Common myeloid progenitor, CD34-positive (primary cell): ENCODE results near the gene ITM2C.
A peak's percentile ranks its signal among the peaks of the same experiment; 100 is the strongest.

Experiments used
- CTCF ChIA-PET: fragments of 350-600 bp; sonication (Branson Sonifier 250); formaldehyde crosslinking; loops from one replicate; lab custom pipeline; 2021; ENCODE audit warnings: antibody characterized with exemption; lab: Charles Lee
- POLR2A ChIA-PET: fragments of 350-600 bp; sonication (Branson Sonifier 250); formaldehyde crosslinking; loops from one replicate; lab custom pipeline; 2021; ENCODE audit warnings: antibody characterized with exemption; lab: Charles Lee
- DNase-seq, 3 donors: peaks; one replicate each; pipeline versions ENCODE4 v3.0.0 to v3.0.0-alpha.2; 2013
- H3K27ac ChIP-seq, 2 experiments: 1 replicate in 1 of 2; 2 replicates in 1 of 2; pipeline ENCODE4 v1.7.0; 2013; ENCODE audit warnings: inconsistent platforms in 2 of 2, low read length in 2 of 2, mild to moderate bottlenecking in 2 of 2, low read depth in 1 of 2, moderate library complexity in 1 of 2; ENCODE audit not compliant: severe bottlenecking in 2 of 2, insufficient read depth in 1 of 2, poor library complexity in 1 of 2
- H3K27me3 ChIP-seq, 5 experiments: replicated peaks in 2 of 5; 1 replicate in 3 of 5; 2 replicates in 2 of 5; pipeline versions ENCODE4 v1.6.1 to v1.7.0; 2013; ENCODE audit warnings: low read length in 4 of 5, mild to moderate bottlenecking in 2 of 5, moderate library complexity in 2 of 5, inconsistent platforms in 1 of 5; ENCODE audit not compliant: insufficient read depth in 5 of 5, control insufficient read depth in 4 of 5
- H3K36me3 ChIP-seq, 4 experiments: 1 replicate in 2 of 4; 2 replicates in 2 of 4; pipeline versions ENCODE4 v1.6.1 to v1.7.0; 2013; ENCODE audit warnings: low read length in 3 of 4, control low read depth in 1 of 4, mild to moderate bottlenecking in 1 of 4; ENCODE audit not compliant: control insufficient read depth in 4 of 4, insufficient read depth in 4 of 4
- H3K4me1 ChIP-seq, 4 experiments: 1 replicate in 3 of 4; 2 replicates in 1 of 4; pipeline versions ENCODE4 v1.6.1 to v1.7.1; 2013; ENCODE audit warnings: low read length in 3 of 4, mild to moderate bottlenecking in 3 of 4, control low read depth in 1 of 4, inconsistent platforms in 1 of 4, moderate library complexity in 1 of 4; ENCODE audit not compliant: control insufficient read depth in 4 of 4, insufficient read depth in 4 of 4; ENCODE audit errors: control extremely low read depth in 1 of 4
- H3K4me3 ChIP-seq, 7 experiments: 1 replicate in 4 of 7; 2 replicates in 3 of 7; pipeline versions ENCODE4 v1.5.1 to v1.7.0; 2013; ENCODE audit warnings: mild to moderate bottlenecking in 7 of 7, low read length in 6 of 7, moderate library complexity in 6 of 7, inconsistent platforms in 2 of 7, low read depth in 2 of 7, control low read depth in 1 of 7; ENCODE audit not compliant: insufficient read depth in 4 of 7, control insufficient read depth in 1 of 7; ENCODE audit errors: extremely low read depth in 1 of 7
- H3K9me3 ChIP-seq, 5 experiments: 1 replicate in 4 of 5; 2 replicates in 1 of 5; pipeline versions ENCODE4 v1.6.1 to v1.7.1; 2013; ENCODE audit warnings: low read length in 4 of 5, mild to moderate bottlenecking in 2 of 5, inconsistent platforms in 1 of 5, low read depth in 1 of 5, moderate library complexity in 1 of 5; ENCODE audit not compliant: control insufficient read depth in 4 of 5, insufficient read depth in 2 of 5; ENCODE audit errors: control extremely low read depth in 1 of 5
- WGBS: methylation state at CpG from one replicate; pipeline ENCODE4 v1.1.5; 2013; ENCODE audit not compliant: insufficient coverage; 5-methylcytosine and 5-hydroxymethylcytosine counted together

ITM2C gene

GRCh38 chr2:230823264-230823964 is 41.3 kb upstream of the ITM2C start:
- H3K4me1 ChIP-seq = peaks cover 0 to 16% (median 10%) of the 10 kb centered on the region in 4 experiments
- CTCF ChIA-PET = interaction anchor here (0.7 to 5.3 kb wide), 22 partner anchors 8 to 226 kb away, joined by 3 to 61 read pairs (median 5); partner anchors contain the start of gene ITM2C
- H3K27ac ChIP-seq = no peak overlapping the region
- POLR2A ChIA-PET = no interaction called here
- peaks cover 4 to 13% (median 11%) of the 10 kb centered on the region in 4 experiments for H3K36me3 ChIP-seq
- peaks cover 0 to 12% (median 4%) of the 10 kb centered on the region in 5 experiments for H3K27me3 ChIP-seq
- H3K4me3 ChIP-seq = no peak overlapping the region
- WGBS = 90% methylated on average over 9 of the region's 10 CpGs
- DNase-seq = no peak
- H3K9me3 ChIP-seq = no peaks in the 10 kb centered on the region

DNA sequence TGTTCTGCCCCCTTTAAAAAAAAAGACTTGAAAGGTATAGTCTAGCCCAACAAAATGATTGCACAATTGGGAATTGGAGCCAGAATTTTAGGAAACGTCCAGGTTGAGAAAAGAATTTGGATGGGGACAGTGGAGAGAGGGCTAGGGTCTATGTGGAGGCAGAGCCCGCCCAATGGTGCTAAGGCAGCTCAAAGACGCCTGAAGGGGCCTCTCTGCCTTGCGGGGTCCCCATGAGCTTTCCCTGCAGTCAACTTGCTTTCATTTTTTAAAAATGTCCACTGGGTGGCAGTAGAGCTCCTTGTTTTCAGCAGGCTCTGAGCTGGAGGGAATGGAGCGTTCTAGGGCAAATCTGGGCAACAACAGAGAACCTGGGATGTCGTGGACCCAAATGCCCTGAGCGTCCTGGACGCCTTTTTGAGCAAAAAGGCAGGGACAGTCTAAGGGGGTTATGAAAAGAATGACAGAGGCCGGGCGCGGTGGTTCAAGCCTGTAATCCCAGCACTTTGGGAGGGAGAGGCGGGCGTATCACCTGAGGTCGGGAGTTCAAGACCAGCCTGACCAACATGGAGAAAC is 40.2 kb upstream of the ITM2C start:
- peaks cover 0 to 6% (median 3%) of the 10 kb centered on the region in 4 experiments for H3K36me3 ChIP-seq
- peak overlapping the region in 4 of 7 experiments; percentile 8 to 44 (median 30) for H3K4me3 ChIP-seq
- no peaks in the 10 kb centered on the region for H3K9me3 ChIP-seq
- POLR2A ChIA-PET = no interaction called here
- H3K4me1 ChIP-seq = peaks cover 0 to 20% (median 12%) of the 10 kb centered on the region in 4 experiments
- H3K27me3 ChIP-seq = peaks cover 0 to 13% (median 4%) of the 10 kb centered on the region in 5 experiments
- peak; percentile 88 to 93 (median 89) for DNase-seq
- CTCF ChIA-PET = interaction anchor here (0.6 to 5.3 kb wide), 34 partner anchors 9 to 234 kb away, joined by 3 to 61 read pairs (median 4); partner anchors contain the start of genes ITM2C and PSMD1
- H3K27ac ChIP-seq = no peak overlapping the region
- 25% methylated on average over 14 of the region's 14 CpGs for WGBS

- CTCF ChIA-PET = interaction anchor here (0.9 kb wide), 1 partner anchor 163 kb away, joined by 3 read pairs; no protein-coding TSS in a partner anchor
- POLR2A ChIA-PET = no interaction called here
- Histone ChIP-seq H3K27ac (no peak overlapping the region), H3K9me3 (peaks cover 0 to 4% (median 3%) of the 10 kb centered on the region in 5 experiments), H3K27me3 (peaks cover 0 to 13% (median 4%) of the 10 kb centered on the region in 5 experiments), H3K4me3 (no peak overlapping the region), H3K36me3 (peaks cover 0 to 5% (median 2%) of the 10 kb centered on the region in 4 experiments), H3K4me1 (peaks cover 0 to 20% (median 12%) of the 10 kb centered on the region in 4 experiments)
- no peak for DNase-seq
- no CpG with 5 or more reads among the region's 1 CpG for WGBS
Measured at GRCh38 chr2:230825354-230825753, 39.4 kb upstream of the ITM2C start.

GRCh38 chr2:230827774-230828271 is 36.9 kb upstream of the ITM2C start:
- Histone ChIP-seq H3K9me3 (peaks cover 0 to 4% (median 3%) of the 10 kb centered on the region in 5 experiments), H3K4me1 (peaks cover 0 to 20% (median 12%) of the 10 kb centered on the region in 4 experiments), H3K36me3 (no peaks in the 10 kb centered on the region), H3K27ac (no peak overlapping the region), H3K4me3 (peak overlapping the region; percentile 19 to 74 (median 44)), H3K27me3 (peaks cover 0 to 13% (median 4%) of the 10 kb centered on the region in 5 experiments)
- 23% methylated on average over 30 of the region's 36 CpGs for WGBS
- ChIA-PET CTCF (interaction anchor here (1.1 to 1.6 kb wide), 3 partner anchors 12 to 159 kb away, joined by 4 to 6 read pairs (median 5); no protein-coding TSS in a partner anchor), POLR2A (interaction anchor here (1.0 kb wide), 1 partner anchor 86 kb away, joined by 3 read pairs; no protein-coding TSS in a partner anchor)
- DNase-seq = peak in 1 of 3 donors; percentile 13

- H3K27me3 ChIP-seq = peaks cover 0 to 13% (median 4%) of the 10 kb centered on the region in 5 experiments
- CTCF ChIA-PET = interaction anchor here (1.3 to 1.6 kb wide), 2 partner anchors 12 to 159 kb away, joined by 4 to 5 read pairs; no protein-coding TSS in a partner anchor
- peak overlapping the region; percentile 19 to 74 (median 44) for H3K4me3 ChIP-seq
- H3K9me3 ChIP-seq = peaks cover 0 to 4% (median 3%) of the 10 kb centered on the region in 5 experiments
- peaks cover 0 to 20% (median 12%) of the 10 kb centered on the region in 4 experiments for H3K4me1 ChIP-seq
- no peaks in the 10 kb centered on the region for H3K36me3 ChIP-seq
- no peak overlapping the region for H3K27ac ChIP-seq
- DNase-seq = peak; percentile 8 to 52 (median 40)
- WGBS = 18% methylated on average over 50 of the region's 61 CpGs
- POLR2A ChIA-PET = interaction anchor here (1.0 kb wide), 1 partner anchor 85 kb away, joined by 3 read pairs; no protein-coding TSS in a partner anchor
Measured at GRCh38 chr2:230828272-230828961, 36.3 kb upstream of the ITM2C start.

DNA sequence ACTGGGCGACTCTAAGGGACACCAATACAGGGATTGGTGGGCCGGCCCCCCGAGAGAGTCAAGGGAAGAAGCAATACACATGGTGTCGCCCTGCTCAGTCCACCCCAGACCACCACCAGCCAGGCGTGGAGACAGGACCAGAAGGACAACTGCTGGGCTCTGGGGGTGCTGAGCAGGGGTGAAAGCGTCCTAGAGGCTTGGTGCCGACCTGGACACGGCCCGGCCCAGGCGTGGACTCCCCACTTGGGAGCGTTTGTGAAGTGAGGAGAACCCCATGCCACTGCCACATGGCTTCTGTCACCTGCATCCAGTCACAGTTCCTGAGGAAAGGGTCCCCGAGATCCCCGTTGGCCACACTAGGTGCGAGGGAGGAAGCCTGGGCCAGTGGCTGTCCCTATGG is 35.4 kb upstream of the ITM2C start:
- Histone ChIP-seq H3K27me3 (peaks cover 0 to 13% (median 4%) of the 10 kb centered on the region in 5 experiments), H3K36me3 (no peaks in the 10 kb centered on the region), H3K27ac (no peak overlapping the region), H3K9me3 (peaks cover 0 to 4% (median 3%) of the 10 kb centered on the region in 5 experiments), H3K4me1 (peaks cover 0 to 17% (median 12%) of the 10 kb centered on the region in 4 experiments), H3K4me3 (no peak overlapping the region)
- ChIA-PET POLR2A (no interaction called here), CTCF (interaction anchor here (0.9 to 1.3 kb wide), 2 partner anchors 11 to 84 kb away, joined by 3 to 4 read pairs; no protein-coding TSS in a partner anchor)
- WGBS = 98% methylated on average over 11 of the region's 14 CpGs
- DNase-seq = no peak
